ENCODE measurements around the gene SLC35A4. TPM values are rescaled to one million over a fixed set of nuclear protein-coding genes. Genes with fewer than 3 reads are reported as not detected.

Gene SLC35A4
- polyA plus RNA-seq, 4 donors, result 35.7 to 74.6 (median 57.9) TPM

- WGBS, 3 donors, result 54 to 78% (median 57%) methylated on average over 2 of the region's 2 CpGs
- H3K4me3 ChIP-seq (ENCODE audit: low read depth in 1 of 3, low read length in 3 of 3), result no peak overlapping the region
- H3K27ac ChIP-seq (ENCODE audit: low read depth in 1 of 3, low read length in 2 of 3), result no peak overlapping the region
- DNase-seq, result no peak
- no peak for FAIRE-seq
- no peaks in the 10 kb centered on the region for H3K27me3 ChIP-seq (ENCODE audit: control insufficient read depth in 3 of 3, insufficient read depth in 3 of 3, low read length in 3 of 3)
- peaks cover 5 to 36% (median 8%) of the 10 kb centered on the region in 3 donors for H3K36me3 ChIP-seq (ENCODE audit: control insufficient read depth in 3 of 3, insufficient read depth in 2 of 3, low read depth in 1 of 3, low read length in 3 of 3)
- H3K9me3 ChIP-seq (ENCODE audit: control insufficient read depth in 2 of 2, insufficient read depth in 1 of 2, low read depth in 1 of 2, low read length in 1 of 2), result no peaks in the 10 kb centered on the region
- H3K4me1 ChIP-seq (ENCODE audit: control insufficient read depth in 3 of 3, insufficient read depth in 2 of 3, low read depth in 1 of 3, low read length in 2 of 3), result peaks cover 6 to 26% (median 8%) of the 10 kb centered on the region in 3 donors
These were observed 11.0 kb upstream of the SLC35A4 start for GRCh38 chr5:140553657-140554056.

DNA sequence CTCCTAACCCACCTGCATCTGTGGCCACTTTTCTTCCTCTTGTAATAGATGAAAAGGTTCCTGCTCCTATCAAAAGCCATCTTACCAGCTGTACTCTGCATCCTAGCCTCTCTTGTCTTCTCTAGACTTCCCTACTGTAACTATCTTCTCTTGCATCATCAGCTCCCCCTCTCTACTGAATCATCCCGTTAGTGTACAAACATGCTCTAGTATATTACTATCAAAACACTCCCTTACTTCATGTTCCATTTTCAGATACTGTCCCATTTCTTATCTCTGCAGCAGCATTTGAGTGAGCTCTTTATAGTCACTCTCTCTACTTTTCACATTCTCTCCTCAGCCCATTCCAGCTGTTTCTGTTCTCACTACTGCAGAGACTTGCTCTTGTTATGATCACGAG is 10.2 kb upstream of the SLC35A4 start:
- no peak overlapping the region for H3K27ac ChIP-seq (ENCODE audit: low read depth in 1 of 3, low read length in 2 of 3)
- no peak for DNase-seq

GRCh38 chr5:140555747-140556312 is 8.8 kb upstream of the SLC35A4 start:
- Histone ChIP-seq H3K4me1 (ENCODE audit: control insufficient read depth in 3 of 3, insufficient read depth in 2 of 3, low read depth in 1 of 3, low read length in 2 of 3) (peaks cover 0 to 13% (median 4%) of the 10 kb centered on the region in 3 donors), H3K27ac (ENCODE audit: low read depth in 1 of 3, low read length in 2 of 3) (no peak overlapping the region), H3K9me3 (ENCODE audit: control insufficient read depth in 2 of 2, insufficient read depth in 1 of 2, low read depth in 1 of 2, low read length in 1 of 2) (no peaks in the 10 kb centered on the region), H3K27me3 (ENCODE audit: control insufficient read depth in 3 of 3, insufficient read depth in 3 of 3, low read length in 3 of 3) (no peaks in the 10 kb centered on the region), H3K36me3 (ENCODE audit: control insufficient read depth in 3 of 3, insufficient read depth in 2 of 3, low read depth in 1 of 3, low read length in 3 of 3) (peaks cover under 1 to 25% (median 2%) of the 10 kb centered on the region in 3 donors), H3K4me3 (ENCODE audit: low read depth in 1 of 3, low read length in 3 of 3) (peak overlapping the region in 1 of 3 donors; percentile 88)
- DNase-seq (no peak), FAIRE-seq (no peak)
- WGBS, 3 donors, result 55 to 77% (median 69%) methylated on average over 1 of the region's 1 CpG

More for the DNA sequence above, 10.2 kb upstream of the SLC35A4 start:
- Histone ChIP-seq H3K4me3 (ENCODE audit: low read depth in 1 of 3, low read length in 3 of 3) (no peak overlapping the region), H3K36me3 (ENCODE audit: control insufficient read depth in 3 of 3, insufficient read depth in 2 of 3, low read depth in 1 of 3, low read length in 3 of 3) (peaks cover 5 to 28% (median 8%) of the 10 kb centered on the region in 3 donors), H3K27me3 (ENCODE audit: control insufficient read depth in 3 of 3, insufficient read depth in 3 of 3, low read length in 3 of 3) (no peaks in the 10 kb centered on the region), H3K9me3 (ENCODE audit: control insufficient read depth in 2 of 2, insufficient read depth in 1 of 2, low read depth in 1 of 2, low read length in 1 of 2) (no peaks in the 10 kb centered on the region), H3K4me1 (ENCODE audit: control insufficient read depth in 3 of 3, insufficient read depth in 2 of 3, low read depth in 1 of 3, low read length in 2 of 3) (peaks cover 2 to 18% (median 4%) of the 10 kb centered on the region in 3 donors)
- 41 to 54% (median 48%) methylated on average over 2 of the region's 2 CpGs for WGBS, 3 donors
- no peak for FAIRE-seq

- no peaks in the 10 kb centered on the region for H3K9me3 ChIP-seq (ENCODE audit: control insufficient read depth in 2 of 2, insufficient read depth in 1 of 2, low read depth in 1 of 2, low read length in 1 of 2)
- peak overlapping the region in 2 of 3 donors; percentile 88 to 92 for H3K4me3 ChIP-seq (ENCODE audit: low read depth in 1 of 3, low read length in 3 of 3)
- no peaks in the 10 kb centered on the region for H3K27me3 ChIP-seq (ENCODE audit: control insufficient read depth in 3 of 3, insufficient read depth in 3 of 3, low read length in 3 of 3)
- peaks cover 0 to 13% (median 4%) of the 10 kb centered on the region in 3 donors for H3K4me1 ChIP-seq (ENCODE audit: control insufficient read depth in 3 of 3, insufficient read depth in 2 of 3, low read depth in 1 of 3, low read length in 2 of 3)
- DNase-seq (no peak), FAIRE-seq (no peak)
- 2 to 4% (median 3%) methylated on average over 6 of the region's 6 CpGs for WGBS, 3 donors
- no peak overlapping the region for H3K27ac ChIP-seq (ENCODE audit: low read depth in 1 of 3, low read length in 2 of 3)
- H3K36me3 ChIP-seq (ENCODE audit: control insufficient read depth in 3 of 3, insufficient read depth in 2 of 3, low read depth in 1 of 3, low read length in 3 of 3), result peaks cover 0 to 28% (median 0%) of the 10 kb centered on the region in 3 donors
These were observed 8.2 kb upstream of the SLC35A4 start for GRCh38 chr5:140556438-140556837.

- Histone ChIP-seq H3K4me1 (ENCODE audit: control insufficient read depth in 3 of 3, insufficient read depth in 2 of 3, low read depth in 1 of 3, low read length in 2 of 3) (peaks cover 0 to 13% (median 4%) of the 10 kb centered on the region in 3 donors), H3K4me3 (ENCODE audit: low read depth in 1 of 3, low read length in 3 of 3) (peak within 1 kb of the TSS; percentile 88 to 92 (median 92)), H3K36me3 (ENCODE audit: control insufficient read depth in 3 of 3, insufficient read depth in 2 of 3, low read depth in 1 of 3, low read length in 3 of 3) (peaks cover 0 to 31% (median 0%) of the 10 kb centered on the region in 3 donors), H3K27me3 (ENCODE audit: control insufficient read depth in 3 of 3, insufficient read depth in 3 of 3, low read length in 3 of 3) (no peaks in the 10 kb centered on the region), H3K27ac (ENCODE audit: low read depth in 1 of 3, low read length in 2 of 3) (peak within 1 kb of the TSS; percentile 66 to 97 (median 79)), H3K9me3 (ENCODE audit: control insufficient read depth in 2 of 2, insufficient read depth in 1 of 2, low read depth in 1 of 2, low read length in 1 of 2) (no peaks in the 10 kb centered on the region)
- DNase-seq, result peak; percentile 90 to 97
- WGBS, 3 donors, result 0% methylated on average over 39 to 46 of the region's 46 CpGs
- FAIRE-seq, result no peak
These were observed 7.4 kb upstream of the SLC35A4 start, which contains the start of gene SRA1 for GRCh38 chr5:140557136-140557805. Gene SRA1, minus strand, starts transcription at chr5:140557473. Its CDS starts 21 bp downstream, at chr5:140557452.

DNA sequence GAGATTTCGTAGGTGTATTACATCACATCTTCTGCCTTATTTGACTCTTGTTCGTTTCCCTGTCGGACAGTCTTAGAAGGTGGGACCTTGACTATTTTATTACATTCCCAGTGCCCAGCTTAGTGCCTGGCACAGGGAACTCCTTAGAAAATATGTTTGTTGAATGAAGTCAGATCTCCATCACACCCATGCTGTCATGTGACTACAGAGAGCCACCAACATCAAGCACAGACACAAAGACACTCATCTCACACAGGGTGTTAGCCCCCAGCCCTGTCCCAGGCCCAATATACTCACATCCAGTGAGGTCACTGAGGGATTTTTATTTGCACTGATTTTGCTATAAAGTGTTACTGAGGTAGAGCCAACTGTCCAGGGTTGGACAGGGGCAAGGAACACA is 6.7 kb upstream of the SLC35A4 start:
- DNase-seq, result no peak
- FAIRE-seq, result no peak
- H3K27ac ChIP-seq (ENCODE audit: low read depth in 1 of 3, low read length in 2 of 3), result peak overlapping the region; percentile 66 to 97 (median 79)
- no peaks in the 10 kb centered on the region for H3K27me3 ChIP-seq (ENCODE audit: control insufficient read depth in 3 of 3, insufficient read depth in 3 of 3, low read length in 3 of 3)
- WGBS, 3 donors, result 79 to 83% (median 83%) methylated on average over 3 of the region's 3 CpGs
- H3K36me3 ChIP-seq (ENCODE audit: control insufficient read depth in 3 of 3, insufficient read depth in 2 of 3, low read depth in 1 of 3, low read length in 3 of 3), result peaks cover 0 to 31% (median 0%) of the 10 kb centered on the region in 3 donors
- H3K4me3 ChIP-seq (ENCODE audit: low read depth in 1 of 3, low read length in 3 of 3), result no peak overlapping the region
- H3K4me1 ChIP-seq (ENCODE audit: control insufficient read depth in 3 of 3, insufficient read depth in 2 of 3, low read depth in 1 of 3, low read length in 2 of 3), result peaks cover 0 to 13% (median 4%) of the 10 kb centered on the region in 3 donors
- no peaks in the 10 kb centered on the region for H3K9me3 ChIP-seq (ENCODE audit: control insufficient read depth in 2 of 2, insufficient read depth in 1 of 2, low read depth in 1 of 2, low read length in 1 of 2)

DNA sequence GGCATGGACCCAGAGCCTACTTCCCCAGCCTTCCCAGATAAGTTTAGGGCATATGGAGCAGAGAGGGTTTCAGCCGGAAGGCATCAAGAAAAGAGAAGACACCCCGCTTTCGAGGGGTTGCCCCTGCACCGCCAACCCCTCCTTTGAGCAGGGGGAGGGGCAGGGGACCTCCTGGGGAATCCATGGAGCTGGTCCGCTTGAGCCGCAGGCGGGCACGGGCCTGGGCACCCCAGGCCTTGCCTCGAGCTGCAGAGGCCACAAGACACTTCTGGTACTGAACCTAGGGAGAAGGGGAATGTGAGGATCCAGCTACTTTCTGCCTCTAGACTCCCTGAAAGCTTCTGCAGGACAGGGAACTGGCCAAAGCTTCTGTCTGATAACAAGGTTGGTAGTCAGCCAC is 6.1 kb upstream of the SLC35A4 start:
- WGBS, 3 donors, result 92 to 98% (median 98%) methylated on average over 9 of the region's 9 CpGs
- FAIRE-seq, result no peak
- Histone ChIP-seq H3K27ac (ENCODE audit: low read depth in 1 of 3, low read length in 2 of 3) (no peak overlapping the region), H3K36me3 (ENCODE audit: control insufficient read depth in 3 of 3, insufficient read depth in 2 of 3, low read depth in 1 of 3, low read length in 3 of 3) (peaks cover 0 to 31% (median 0%) of the 10 kb centered on the region in 3 donors), H3K4me1 (ENCODE audit: control insufficient read depth in 3 of 3, insufficient read depth in 2 of 3, low read depth in 1 of 3, low read length in 2 of 3) (peaks cover 0 to 15% (median 6%) of the 10 kb centered on the region in 3 donors), H3K27me3 (ENCODE audit: control insufficient read depth in 3 of 3, insufficient read depth in 3 of 3, low read length in 3 of 3) (no peaks in the 10 kb centered on the region), H3K9me3 (ENCODE audit: control insufficient read depth in 2 of 2, insufficient read depth in 1 of 2, low read depth in 1 of 2, low read length in 1 of 2) (no peaks in the 10 kb centered on the region), H3K4me3 (ENCODE audit: low read depth in 1 of 3, low read length in 3 of 3) (no peak overlapping the region)
- DNase-seq, result no peak

GRCh38 chr5:140560227-140560626 is 4.4 kb upstream of the SLC35A4 start:
- no peak overlapping the region for H3K27ac ChIP-seq (ENCODE audit: low read depth in 1 of 3, low read length in 2 of 3)
- no peaks in the 10 kb centered on the region for H3K9me3 ChIP-seq (ENCODE audit: control insufficient read depth in 2 of 2, insufficient read depth in 1 of 2, low read depth in 1 of 2, low read length in 1 of 2)
- H3K27me3 ChIP-seq (ENCODE audit: control insufficient read depth in 3 of 3, insufficient read depth in 3 of 3, low read length in 3 of 3), result no peaks in the 10 kb centered on the region
- H3K36me3 ChIP-seq (ENCODE audit: control insufficient read depth in 3 of 3, insufficient read depth in 2 of 3, low read depth in 1 of 3, low read length in 3 of 3), result peaks cover 0 to 31% (median 0%) of the 10 kb centered on the region in 3 donors
- no peak overlapping the region for H3K4me3 ChIP-seq (ENCODE audit: low read depth in 1 of 3, low read length in 3 of 3)
- DNase-seq (no peak), FAIRE-seq (no peak)
- peaks cover 0 to 13% (median 11%) of the 10 kb centered on the region in 3 donors for H3K4me1 ChIP-seq (ENCODE audit: control insufficient read depth in 3 of 3, insufficient read depth in 2 of 3, low read depth in 1 of 3, low read length in 2 of 3)
- WGBS, 3 donors, result 90 to 94% (median 92%) methylated on average over 10 of the region's 10 CpGs
